ENCODE data around the gene ACY1. TPM values are rescaled to one million over a fixed set of nuclear protein-coding genes. Genes with fewer than 3 reads are reported as not detected.

Gene ACY1
- total and polyA plus RNA-seq, 2 of the 13 experiments (the other 11 are each of a cell fraction or from before 2014, with no cell fraction given), result 113 to 162 TPM

- TF ChIP-seq, protein P1, sequence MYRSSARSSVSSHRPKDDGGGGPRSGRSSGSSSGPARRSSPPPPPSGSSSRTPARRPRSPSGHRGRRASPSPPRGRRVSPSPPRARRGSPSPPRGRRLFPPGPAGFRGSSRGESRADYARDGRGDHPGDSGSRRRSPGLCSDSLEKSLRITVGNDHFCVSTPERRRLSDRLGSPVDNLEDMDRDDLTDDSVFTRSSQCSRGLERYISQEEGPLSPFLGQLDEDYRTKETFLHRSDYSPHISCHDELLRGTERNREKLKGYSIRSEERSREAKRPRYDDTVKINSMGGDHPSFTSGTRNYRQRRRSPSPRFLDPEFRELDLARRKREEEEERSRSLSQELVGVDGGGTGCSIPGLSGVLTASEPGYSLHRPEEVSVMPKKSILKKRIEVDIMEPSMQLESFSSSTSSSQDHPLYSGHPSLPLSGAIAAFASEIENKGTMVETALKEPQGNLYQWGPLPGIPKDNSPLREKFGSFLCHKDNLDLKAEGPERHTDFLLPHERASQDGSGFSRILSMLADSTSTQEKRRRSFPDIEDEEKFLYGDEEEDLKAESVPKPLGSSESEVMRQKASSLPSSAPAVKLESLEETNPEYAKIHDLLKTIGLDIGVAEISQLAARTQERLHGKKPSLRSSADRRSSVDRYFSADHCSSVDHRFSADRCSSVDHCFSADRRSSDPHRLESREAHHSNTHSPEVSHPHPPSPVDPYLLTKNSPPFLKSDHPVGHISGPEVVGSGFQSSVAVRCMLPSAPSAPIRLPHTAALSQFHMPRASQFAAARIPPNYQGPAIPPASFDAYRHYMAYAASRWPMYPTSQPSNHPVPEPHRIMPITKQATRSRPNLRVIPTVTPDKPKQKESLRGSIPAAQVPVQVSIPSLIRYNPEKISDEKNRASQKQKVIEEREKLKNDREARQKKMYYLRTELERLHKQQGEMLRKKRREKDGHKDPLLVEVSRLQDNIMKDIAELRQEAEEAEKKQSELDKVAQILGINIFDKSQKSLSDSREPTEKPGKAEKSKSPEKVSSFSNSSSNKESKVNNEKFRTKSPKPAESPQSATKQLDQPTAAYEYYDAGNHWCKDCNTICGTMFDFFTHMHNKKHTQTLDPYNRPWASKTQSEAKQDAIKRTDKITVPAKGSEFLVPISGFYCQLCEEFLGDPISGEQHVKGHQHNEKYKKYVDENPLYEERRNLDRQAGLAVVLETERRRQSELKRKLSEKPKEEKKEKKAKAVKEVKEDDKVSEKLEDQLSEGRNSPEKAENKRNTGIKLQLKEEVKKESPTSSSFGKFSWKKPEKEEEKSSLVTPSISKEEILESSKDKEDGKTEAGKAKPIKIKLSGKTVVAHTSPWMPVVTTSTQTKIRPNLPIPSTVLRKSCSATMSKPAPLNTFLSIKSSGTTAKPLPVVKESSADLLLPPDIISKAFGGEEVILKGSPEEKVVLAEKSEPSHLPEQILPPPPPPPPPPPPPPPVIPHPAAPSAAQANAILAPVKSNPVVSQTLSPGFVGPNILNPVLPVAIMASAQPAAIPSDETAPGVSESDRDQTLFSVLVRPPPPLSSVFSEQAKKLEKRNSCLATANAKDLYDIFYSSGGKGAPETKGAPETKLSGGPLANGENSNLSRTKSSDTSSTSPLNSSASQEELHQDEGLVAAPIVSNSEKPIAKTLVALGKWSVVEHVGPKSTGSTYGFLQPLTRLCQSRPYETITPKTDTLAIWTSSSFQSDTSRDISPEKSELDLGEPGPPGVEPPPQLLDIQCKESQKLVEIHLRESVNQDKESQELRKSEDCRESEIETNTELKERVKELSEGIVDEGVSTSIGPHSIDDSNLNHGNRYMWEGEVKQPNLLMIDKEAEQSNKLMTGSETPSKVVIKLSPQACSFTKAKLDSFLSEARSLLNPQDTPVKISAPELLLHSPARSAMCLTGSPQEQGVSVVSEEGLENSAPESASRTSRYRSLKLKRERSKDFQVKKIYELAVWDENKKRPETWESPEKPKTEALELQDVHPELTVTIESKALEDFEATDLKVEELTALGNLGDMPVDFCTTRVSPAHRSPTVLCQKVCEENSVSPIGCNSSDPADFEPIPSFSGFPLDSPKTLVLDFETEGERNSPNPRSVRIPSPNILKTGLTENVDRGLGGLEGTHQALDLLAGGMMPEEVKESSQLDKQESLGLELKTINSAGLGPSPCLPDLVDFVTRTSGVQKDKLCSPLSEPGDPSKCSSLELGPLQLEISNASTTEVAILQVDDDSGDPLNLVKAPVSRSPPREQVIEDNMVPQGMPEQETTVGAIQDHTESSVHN (CRISPR knock-in tag; IDR thresholded peaks at IDR 0.05), result no peak
- no peak for TF ChIP-seq CHD4 (IDR thresholded peaks at IDR 0.05; ENCODE audit: borderline replicate concordance, low read length)
- TF ChIP-seq, protein P2, sequence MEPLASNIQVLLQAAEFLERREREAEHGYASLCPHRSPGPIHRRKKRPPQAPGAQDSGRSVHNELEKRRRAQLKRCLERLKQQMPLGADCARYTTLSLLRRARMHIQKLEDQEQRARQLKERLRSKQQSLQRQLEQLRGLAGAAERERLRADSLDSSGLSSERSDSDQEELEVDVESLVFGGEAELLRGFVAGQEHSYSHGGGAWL (CRISPR knock-in tag; IDR thresholded peaks at IDR 0.05), result no peak
- no peak for TF ChIP-seq DMAP1 (CRISPR knock-in tag; IDR thresholded peaks at IDR 0.05)
- no peak for TF ChIP-seq FOSL2 (CRISPR knock-in tag; IDR thresholded peaks at IDR 0.05)
- no peak for TF ChIP-seq SKI (IDR thresholded peaks at IDR 0.05; ENCODE audit: partially characterized antibody)
- no peak for TF ChIP-seq ZNF768 (CRISPR knock-in tag; IDR thresholded peaks at IDR 0.05)
- no peak for TF ChIP-seq ZNF101 (CRISPR knock-in tag; IDR thresholded peaks at IDR 0.05; ENCODE audit: borderline replicate concordance, low read depth)
- TF ChIP-seq, protein P3, sequence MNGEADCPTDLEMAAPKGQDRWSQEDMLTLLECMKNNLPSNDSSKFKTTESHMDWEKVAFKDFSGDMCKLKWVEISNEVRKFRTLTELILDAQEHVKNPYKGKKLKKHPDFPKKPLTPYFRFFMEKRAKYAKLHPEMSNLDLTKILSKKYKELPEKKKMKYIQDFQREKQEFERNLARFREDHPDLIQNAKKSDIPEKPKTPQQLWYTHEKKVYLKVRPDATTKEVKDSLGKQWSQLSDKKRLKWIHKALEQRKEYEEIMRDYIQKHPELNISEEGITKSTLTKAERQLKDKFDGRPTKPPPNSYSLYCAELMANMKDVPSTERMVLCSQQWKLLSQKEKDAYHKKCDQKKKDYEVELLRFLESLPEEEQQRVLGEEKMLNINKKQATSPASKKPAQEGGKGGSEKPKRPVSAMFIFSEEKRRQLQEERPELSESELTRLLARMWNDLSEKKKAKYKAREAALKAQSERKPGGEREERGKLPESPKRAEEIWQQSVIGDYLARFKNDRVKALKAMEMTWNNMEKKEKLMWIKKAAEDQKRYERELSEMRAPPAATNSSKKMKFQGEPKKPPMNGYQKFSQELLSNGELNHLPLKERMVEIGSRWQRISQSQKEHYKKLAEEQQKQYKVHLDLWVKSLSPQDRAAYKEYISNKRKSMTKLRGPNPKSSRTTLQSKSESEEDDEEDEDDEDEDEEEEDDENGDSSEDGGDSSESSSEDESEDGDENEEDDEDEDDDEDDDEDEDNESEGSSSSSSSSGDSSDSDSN (CRISPR knock-in tag; IDR thresholded peaks at IDR 0.05), result no peak
- no peak for TF ChIP-seq ZSCAN25 (CRISPR knock-in tag; IDR thresholded peaks at IDR 0.05)
- TF ChIP-seq KDM5A (IDR thresholded peaks at IDR 0.05; ENCODE audit: borderline replicate concordance, low read length), result no peak
- TF ChIP-seq ZNF142 (CRISPR knock-in tag; IDR thresholded peaks at IDR 0.05), result no peak
Measured at GRCh38 chr3:52002748-52003147, 19.4 kb downstream of the ACY1 start (continued).

All from HepG2 (cell line).